Measurements from ENCODE around the gene SNX13. TPM values are rescaled to one million over a fixed set of nuclear protein-coding genes. Genes with fewer than 3 reads are reported as not detected.

Gene SNX13
- total RNA-seq, 2 experiments from 2014 or later = 24.7 to 26.3 TPM

DNA sequence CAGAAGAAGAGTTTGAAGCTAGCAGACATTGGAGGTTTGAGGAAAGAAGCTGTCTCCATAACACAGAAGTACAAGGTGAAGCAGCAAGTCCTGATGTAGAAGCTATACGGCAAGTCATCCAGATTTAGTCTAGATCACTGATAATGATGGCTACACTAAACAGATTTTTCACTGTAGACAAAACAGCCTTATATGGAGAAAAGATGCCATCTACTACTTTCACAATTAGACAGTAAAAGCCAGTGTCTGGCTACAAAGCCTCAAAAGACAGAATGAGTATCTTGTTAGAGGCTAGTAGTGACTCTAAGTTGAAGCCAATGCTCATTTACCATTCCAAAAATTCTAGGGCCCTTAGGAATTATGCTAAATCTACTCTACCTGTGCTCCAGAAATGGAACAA lies 85.1 kb downstream of the SNX13 start:
- Mint-ChIP-seq H3K36me3 (peaks cover 63% of the 10 kb centered on the region), H3K4me3 (no peak overlapping the region), H3K27ac (no peak overlapping the region), H3K27me3 (no peaks in the 10 kb centered on the region), H3K9me3 (peaks cover 9% of the 10 kb centered on the region), H3K4me1 (peaks cover 22% of the 10 kb centered on the region)
- DNase-seq = no peak

GRCh38 chr7:17854261-17855047 lies 85.8 kb downstream of the SNX13 start:
- Mint-ChIP-seq H3K9me3 (peaks cover 9% of the 10 kb centered on the region), H3K27ac (no peak overlapping the region), H3K27me3 (no peaks in the 10 kb centered on the region), H3K36me3 (peaks cover 65% of the 10 kb centered on the region), H3K4me3 (no peak overlapping the region), H3K4me1 (peaks cover 21% of the 10 kb centered on the region)
- DNase-seq = no peak

DNA sequence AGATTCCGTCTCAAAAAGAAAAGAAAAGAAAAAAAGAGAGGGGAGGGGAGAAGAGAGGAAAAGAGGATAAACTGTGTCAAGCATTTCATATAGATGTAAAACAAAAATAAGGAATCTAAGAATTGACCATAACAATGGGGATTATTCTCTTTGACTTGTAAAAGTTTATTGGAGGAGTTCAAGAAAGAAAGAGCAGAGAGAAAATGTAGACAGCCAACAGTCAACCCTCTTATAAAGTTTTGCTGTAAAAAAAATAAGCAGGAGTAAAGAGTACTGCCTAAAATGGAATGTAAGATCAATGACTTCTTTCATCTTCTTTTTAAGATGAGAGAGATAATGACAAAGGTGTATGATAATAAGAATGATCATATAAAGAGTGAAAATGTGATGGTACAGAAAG lies 87.9 kb downstream of the SNX13 start:
- Mint-ChIP-seq H3K27ac (no peak overlapping the region), H3K4me1 (peaks cover 16% of the 10 kb centered on the region), H3K4me3 (no peak overlapping the region), H3K9me3 (peaks cover 9% of the 10 kb centered on the region), H3K27me3 (no peaks in the 10 kb centered on the region), H3K36me3 (peaks cover 64% of the 10 kb centered on the region)
- no peak for DNase-seq

DNA sequence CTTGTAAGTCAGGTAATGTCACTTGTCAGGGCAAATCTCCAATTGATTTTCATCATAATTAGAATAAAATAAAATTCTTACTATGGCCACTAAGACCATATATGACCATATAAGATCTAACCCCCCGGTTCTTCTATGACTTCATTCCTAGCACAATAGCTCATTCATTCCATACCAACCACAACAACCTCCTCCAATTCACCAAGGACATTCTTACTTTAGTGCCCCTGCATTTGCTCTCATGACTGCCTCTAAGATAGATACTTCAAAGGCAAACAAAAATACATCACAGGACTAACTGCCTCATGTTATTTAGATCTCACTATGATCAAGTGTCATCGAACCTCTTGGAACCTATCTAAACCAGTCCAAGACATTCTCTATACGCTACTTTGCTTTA lies 90.8 kb downstream of the SNX13 start:
- Mint-ChIP-seq H3K4me1 (peaks cover 8% of the 10 kb centered on the region), H3K4me3 (no peak overlapping the region), H3K9me3 (no peaks in the 10 kb centered on the region), H3K27ac (no peak overlapping the region), H3K27me3 (no peaks in the 10 kb centered on the region), H3K36me3 (peaks cover 45% of the 10 kb centered on the region)
- DNase-seq = no peak

DNA sequence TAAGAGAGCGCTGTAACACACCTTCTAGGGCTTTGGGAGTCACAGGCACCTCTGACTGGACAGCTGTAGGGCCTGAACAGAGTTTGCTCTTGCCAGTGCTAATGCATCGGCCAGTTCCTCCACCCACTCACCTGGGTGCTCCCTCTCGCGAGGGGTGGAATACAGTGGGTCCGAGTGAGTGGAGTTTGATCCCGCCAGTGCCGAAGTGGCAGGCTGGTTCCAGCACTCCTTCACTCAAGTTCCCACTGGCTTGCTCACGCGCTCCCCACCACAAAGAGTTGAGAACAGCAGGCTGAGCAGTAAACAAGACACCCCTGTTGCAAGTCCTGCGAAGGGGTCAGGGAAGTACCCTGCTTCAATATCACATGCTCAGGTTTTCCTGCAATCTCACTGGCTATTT lies 91.8 kb downstream of the SNX13 start:
- Mint-ChIP-seq H3K4me1 (peaks cover 12% of the 10 kb centered on the region), H3K27ac (no peak overlapping the region), H3K27me3 (no peaks in the 10 kb centered on the region), H3K4me3 (no peak overlapping the region), H3K9me3 (no peaks in the 10 kb centered on the region), H3K36me3 (peaks cover 52% of the 10 kb centered on the region)
- DNase-seq = no peak

DNA sequence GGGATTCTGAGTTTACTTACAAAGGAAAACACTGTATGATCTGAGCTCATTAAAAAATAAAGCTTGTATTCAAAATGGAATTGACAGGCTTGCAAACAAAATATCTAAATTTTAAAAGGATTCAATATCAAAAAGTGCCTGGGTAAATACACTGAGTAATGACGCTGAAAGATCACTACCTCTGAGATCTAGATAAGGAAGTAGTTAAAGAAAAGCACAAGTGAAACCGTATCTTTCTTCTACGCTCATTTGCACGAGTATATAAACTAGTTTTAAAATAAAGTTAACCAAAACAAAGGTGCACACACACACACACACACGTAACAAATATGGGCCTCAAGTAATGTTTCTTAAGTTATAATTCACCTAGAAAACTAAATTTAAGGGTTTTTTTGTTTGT lies 93.4 kb downstream of the SNX13 start:
- no peak overlapping the region for H3K27ac Mint-ChIP-seq
- peaks cover 2% of the 10 kb centered on the region for H3K9me3 Mint-ChIP-seq
- no peaks in the 10 kb centered on the region for H3K27me3 Mint-ChIP-seq
- peaks cover 53% of the 10 kb centered on the region for H3K36me3 Mint-ChIP-seq
- no peak for DNase-seq
- peaks cover 7% of the 10 kb centered on the region for H3K4me1 Mint-ChIP-seq
- no peak overlapping the region for H3K4me3 Mint-ChIP-seq

- Mint-ChIP-seq H3K4me1 (peaks cover 7% of the 10 kb centered on the region), H3K9me3 (peaks cover 7% of the 10 kb centered on the region), H3K27ac (no peak overlapping the region), H3K36me3 (peaks cover 53% of the 10 kb centered on the region), H3K4me3 (no peak overlapping the region), H3K27me3 (no peaks in the 10 kb centered on the region)
- DNase-seq = no peak
These were observed 95.1 kb downstream of the SNX13 start for GRCh38 chr7:17845197-17845547.

- no peak overlapping the region for H3K27ac Mint-ChIP-seq
- DNase-seq = no peak
- H3K27me3 Mint-ChIP-seq = no peaks in the 10 kb centered on the region
- H3K4me3 Mint-ChIP-seq = no peak overlapping the region
- H3K9me3 Mint-ChIP-seq = peaks cover 7% of the 10 kb centered on the region
- H3K4me1 Mint-ChIP-seq = peaks cover 7% of the 10 kb centered on the region
- H3K36me3 Mint-ChIP-seq = peaks cover 52% of the 10 kb centered on the region
These were observed 95.6 kb downstream of the SNX13 start for GRCh38 chr7:17844514-17845196.

DNA sequence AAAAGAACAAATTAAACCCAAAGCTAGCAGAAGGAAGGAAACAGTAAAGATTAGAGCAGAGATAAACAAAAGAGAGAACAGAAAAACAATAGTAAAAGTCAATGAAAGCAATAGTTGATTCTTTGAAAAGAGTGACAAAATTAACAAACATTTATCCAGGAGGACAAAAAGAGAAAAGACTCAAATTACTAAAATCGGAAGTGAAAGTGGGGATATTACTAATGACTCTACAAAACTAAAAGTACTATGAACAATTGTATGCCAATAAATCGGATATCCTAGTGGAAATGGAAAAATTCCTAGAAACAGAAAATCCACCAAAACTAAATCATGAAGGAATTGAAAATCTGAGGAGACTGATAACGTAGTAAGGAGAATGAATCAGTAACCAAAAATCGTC lies 96.3 kb downstream of the SNX13 start:
- H3K4me3 Mint-ChIP-seq = no peak overlapping the region
- no peaks in the 10 kb centered on the region for H3K27me3 Mint-ChIP-seq
- H3K36me3 Mint-ChIP-seq = peaks cover 50% of the 10 kb centered on the region
- DNase-seq = no peak
- H3K9me3 Mint-ChIP-seq = peaks cover 7% of the 10 kb centered on the region
- H3K27ac Mint-ChIP-seq = no peak overlapping the region
- peaks cover 7% of the 10 kb centered on the region for H3K4me1 Mint-ChIP-seq

DNA sequence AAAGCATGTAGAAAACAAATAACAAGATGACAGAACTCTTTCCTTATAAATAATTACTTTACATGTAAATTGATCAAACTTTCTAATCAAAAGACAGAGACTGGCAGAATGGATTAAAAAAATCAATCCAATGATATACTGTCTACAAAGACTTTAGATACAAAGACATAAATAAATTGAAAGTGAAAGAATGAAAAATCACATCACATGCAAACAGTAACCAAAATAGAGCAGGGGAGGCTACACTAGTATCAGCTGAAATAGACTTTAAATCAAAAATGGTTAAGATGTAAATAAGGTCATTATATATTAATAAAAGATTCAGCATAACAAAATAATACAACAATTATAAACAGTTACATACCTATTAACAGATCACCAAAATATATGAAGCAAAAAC lies 97.3 kb downstream of the SNX13 start:
- DNase-seq = no peak
- Mint-ChIP-seq H3K36me3 (peaks cover 45% of the 10 kb centered on the region), H3K9me3 (peaks cover 7% of the 10 kb centered on the region), H3K4me1 (peaks cover 7% of the 10 kb centered on the region), H3K27me3 (no peaks in the 10 kb centered on the region), H3K4me3 (no peak overlapping the region), H3K27ac (no peak overlapping the region)

DNA sequence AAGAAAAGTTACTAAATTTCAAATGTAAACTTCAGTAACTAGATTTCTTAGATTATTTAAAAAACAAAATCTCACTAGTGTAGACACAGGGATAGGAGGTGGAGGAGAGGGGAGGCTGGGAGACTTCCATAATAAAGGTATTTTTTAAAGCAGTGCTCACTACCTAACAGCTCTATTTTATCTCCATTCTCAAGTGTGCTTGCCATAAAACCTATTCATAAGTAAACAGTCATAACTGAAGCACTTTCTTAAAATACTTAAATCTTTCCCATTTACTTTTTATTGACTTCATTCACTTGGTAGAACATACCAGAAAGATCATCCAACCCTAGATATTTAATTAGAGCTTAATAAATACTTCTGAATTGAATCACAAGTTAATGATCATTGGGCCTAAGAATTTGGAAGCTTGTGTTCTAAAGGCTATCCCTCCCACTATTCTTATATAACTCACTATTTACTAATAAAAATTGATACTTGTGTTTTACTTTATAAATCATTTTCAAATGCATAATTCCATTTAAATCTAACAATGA lies 107.4 kb downstream of the SNX13 start:
- Mint-ChIP-seq H3K4me1 (no peaks in the 10 kb centered on the region), H3K27me3 (no peaks in the 10 kb centered on the region), H3K27ac (no peak overlapping the region), H3K4me3 (no peak overlapping the region), H3K9me3 (no peaks in the 10 kb centered on the region), H3K36me3 (peaks cover 8% of the 10 kb centered on the region)
- DNase-seq = no peak

- Mint-ChIP-seq H3K36me3 (peaks cover 8% of the 10 kb centered on the region), H3K27me3 (no peaks in the 10 kb centered on the region), H3K27ac (no peak overlapping the region)
These were observed 108.1 kb downstream of the SNX13 start for GRCh38 chr7:17832242-17832641.

GRCh38 chr7:17830206-17830605 lies 110.1 kb downstream of the SNX13 start:
- no peak for DNase-seq
- Mint-ChIP-seq H3K27me3 (no peaks in the 10 kb centered on the region), H3K4me3 (no peak overlapping the region), H3K9me3 (no peaks in the 10 kb centered on the region), H3K4me1 (no peaks in the 10 kb centered on the region), H3K27ac (no peak overlapping the region), H3K36me3 (peaks cover 7% of the 10 kb centered on the region)

More at GRCh38 chr7:17832242-17832641, 108.1 kb downstream of the SNX13 start:
- Mint-ChIP-seq H3K4me3 (no peak overlapping the region), H3K4me1 (no peaks in the 10 kb centered on the region), H3K9me3 (no peaks in the 10 kb centered on the region)
- no peak for DNase-seq

GRCh38 chr7:17829001-17829400 lies 111.3 kb downstream of the SNX13 start:
- H3K9me3 Mint-ChIP-seq = no peaks in the 10 kb centered on the region
- H3K4me1 Mint-ChIP-seq = no peaks in the 10 kb centered on the region

DNA sequence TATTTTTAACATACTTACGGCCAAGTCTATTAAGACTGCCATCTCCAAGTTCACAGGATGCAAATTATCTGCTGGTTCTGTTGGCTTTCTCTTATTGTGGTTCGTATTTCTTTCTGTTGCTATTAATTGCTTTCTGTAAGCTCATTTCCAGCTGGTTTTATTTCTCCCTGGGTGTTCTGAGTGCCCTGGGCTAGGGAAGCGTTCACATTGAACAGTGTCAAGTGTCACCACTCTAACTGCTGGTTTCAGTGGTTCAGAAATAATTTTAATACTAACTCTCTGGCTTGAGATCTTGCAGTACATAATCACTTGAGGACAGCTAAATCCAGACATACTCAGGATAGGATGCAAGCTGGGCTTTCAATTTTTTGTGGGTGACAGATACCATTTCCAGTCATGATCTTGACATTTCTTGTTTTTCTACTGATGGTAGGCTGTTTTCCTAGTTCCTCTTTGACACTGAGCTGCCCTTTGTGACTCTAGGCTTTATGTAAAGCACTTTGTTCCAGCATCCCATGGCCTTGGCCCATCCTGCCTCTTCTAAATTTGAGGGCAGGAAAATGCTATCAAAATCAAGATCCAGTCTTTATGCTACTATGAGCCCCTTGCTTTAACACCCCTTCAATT lies 117.6 kb downstream of the SNX13 start:
- no peaks in the 10 kb centered on the region for H3K4me1 Mint-ChIP-seq
- no peaks in the 10 kb centered on the region for H3K27me3 Mint-ChIP-seq
- H3K27ac Mint-ChIP-seq = no peak overlapping the region
- no peaks in the 10 kb centered on the region for H3K9me3 Mint-ChIP-seq
- no peak for DNase-seq
- H3K4me3 Mint-ChIP-seq = no peak overlapping the region
- peaks cover 23% of the 10 kb centered on the region for H3K36me3 Mint-ChIP-seq

More at GRCh38 chr7:17829001-17829400, 111.3 kb downstream of the SNX13 start:
- Mint-ChIP-seq H3K27ac (no peak overlapping the region), H3K36me3 (peaks cover 12% of the 10 kb centered on the region), H3K27me3 (no peaks in the 10 kb centered on the region), H3K4me3 (no peak overlapping the region)
- no peak for DNase-seq

Measured in activated naive CD8-positive, alpha-beta T cell treated with anti-CD3 and anti-CD28 coated beads for 36 hours (primary cell).